Transverse colon (tissue), 4 donors: ENCODE data around the gene MAN1B1. TPM values are rescaled to one million over a fixed set of nuclear protein-coding genes. Genes with fewer than 3 reads are reported as not detected.
A peak's percentile ranks its signal among the peaks of the same experiment; 100 is the strongest.

Experiments used
- DNase-seq: peaks from one replicate; pipeline ENCODE4 v3.0.0-alpha.2; 2019
- H3K27ac ChIP-seq, 4 donors: fragments of 200-600 bp; sonication (generic); 2 replicates each; pipeline ENCODE4 v1.5.1; 2016 to 2018; ENCODE audit warnings: inconsistent platforms in 4 of 4
- H3K27me3 ChIP-seq: fragments of 200-600 bp; sonication (generic); 2 replicates; pipeline ENCODE4 v1.5.1; 2017; ENCODE audit warnings: inconsistent platforms
- H3K36me3 ChIP-seq, 4 donors: fragments of 200-600 bp; sonication (generic); 2 replicates each; pipeline ENCODE4 v1.5.1; 2017 to 2019; ENCODE audit warnings: inconsistent platforms in 4 of 4
- H3K4me1 ChIP-seq, 4 donors: fragments of 200-600 bp; sonication (generic); 2 replicates each; pipeline ENCODE4 v1.5.1; 2017 to 2020; ENCODE audit warnings: inconsistent platforms in 4 of 4
- H3K4me3 ChIP-seq, 4 donors: fragments of 200-600 bp; sonication (generic); 1 replicate in 1 of 4; 2 replicates in 3 of 4; pipeline versions ENCODE4 v1.5.1 to v1.6.1; 2017 to 2019; ENCODE audit warnings: inconsistent platforms in 4 of 4
- H3K9me3 ChIP-seq, 2 donors: fragments of 200-600 bp; sonication (generic); 2 replicates each; pipeline ENCODE4 v1.5.1; 2017 to 2019; ENCODE audit warnings: inconsistent platforms in 2 of 2
- EP300 ChIP-seq: sonication (generic); formaldehyde crosslinking; IDR thresholded peaks from one replicate; pipeline ENCODE4 v1.6.1; 2017; ENCODE audit warnings: antibody characterized with exemption, low read depth
- POLR2A ChIP-seq: fragments of 450-650 bp; IDR thresholded peaks from one replicate; pipeline ENCODE4 v1.6.1; 2016; ENCODE audit warnings: antibody characterized with exemption, mild to moderate bottlenecking, moderate library complexity
- POLR2AphosphoS5 ChIP-seq, 3 donors: sonication (generic); formaldehyde crosslinking; IDR thresholded peaks; one replicate each; pipeline ENCODE4 v1.6.1; 2016; ENCODE audit warnings: antibody characterized with exemption in 3 of 3
- WGBS, 2 donors: methylation state at CpG; one replicate each; pipeline ENCODE4 v1.1.5; 2018; ENCODE audit warnings: low coverage in 1 of 2; 5-methylcytosine and 5-hydroxymethylcytosine counted together
- in situ Hi-C, 4 donors: fragments of 200-750 bp; cut with MboI; loops; one replicate each; pipeline versions ENCODE4 v1.15.0 to v1.15.1; 2017; ENCODE audit warnings: low sequenced_read_pairs in 3 of 4, low pct_ligation_motif_present in 1 of 4, low pct_unique_long_range_greater_than_20kb in 1 of 4
- intact Hi-C: fragments of 100-400 bp; cut with DNase I; formaldehyde crosslinking; loops from one replicate; pipeline ENCODE4 v1.15.1; 2023; ENCODE audit warnings: low total_unique reads
- total RNA-seq, 4 donors: library from RNA; depleted of rRNA; stranded (reverse); fragments of >200 nt; gene quantifications; one replicate each; pipeline ENCODE4 v1.1.0, GENCODE V29; 2016
- TF ChIP-seq, protein P1 (sequence below), 5 experiments: fragments of 200-600 bp in 3 of 5; fragments of 450-650 bp in 2 of 5; sonication (generic) in 3 of 5; IDR thresholded peaks; 1 replicate in 2 of 5; 2 replicates in 3 of 5; pipeline ENCODE4 v1.5.1; 2016 to 2017; ENCODE audit warnings: antibody characterized with exemption in 5 of 5, inconsistent platforms in 3 of 5, mild to moderate bottlenecking in 2 of 5, moderate library complexity in 1 of 5

The MAN1B1 gene
- total RNA-seq, 4 donors from 2014 or later = 56.5 to 106 (median 70.0) TPM

- in situ Hi-C loops (no loop called here), intact Hi-C loops (no loop called here)
- Histone ChIP-seq H3K9me3 (no peaks in the 10 kb centered on the region), H3K27me3 (peaks cover 38% of the 10 kb centered on the region), H3K4me1 (peaks cover 26 to 59% (median 47%) of the 10 kb centered on the region in 4 donors), H3K36me3 (no peaks in the 10 kb centered on the region), H3K4me3 (peak within 1 kb of the TSS in 3 of 4 donors; percentile 34 to 55 (median 51)), H3K27ac (peak within 1 kb of the TSS; percentile 80 to 89 (median 86))
- WGBS, 2 donors = 27% methylated on average over 44 of the region's 90 CpGs; no CpG with 5 or more reads in 1 of the 2 donors
- peak; percentile 78 for TF ChIP-seq POLR2A
- TF ChIP-seq POLR2AphosphoS5 (IDR thresholded peaks at IDR 0.05) = peak; percentile 72 to 89 (median 82)
- no peak for TF ChIP-seq EP300
- DNase-seq = peak; percentile 87
Measured at GRCh38 chr9:137053944-137054931, 32.5 kb upstream of the MAN1B1 start, which contains the start of gene ENTPD2. Gene ENTPD2, minus strand, starts transcription at chr9:137054061. Its CDS starts 64 bp downstream, at chr9:137053997.

DNA sequence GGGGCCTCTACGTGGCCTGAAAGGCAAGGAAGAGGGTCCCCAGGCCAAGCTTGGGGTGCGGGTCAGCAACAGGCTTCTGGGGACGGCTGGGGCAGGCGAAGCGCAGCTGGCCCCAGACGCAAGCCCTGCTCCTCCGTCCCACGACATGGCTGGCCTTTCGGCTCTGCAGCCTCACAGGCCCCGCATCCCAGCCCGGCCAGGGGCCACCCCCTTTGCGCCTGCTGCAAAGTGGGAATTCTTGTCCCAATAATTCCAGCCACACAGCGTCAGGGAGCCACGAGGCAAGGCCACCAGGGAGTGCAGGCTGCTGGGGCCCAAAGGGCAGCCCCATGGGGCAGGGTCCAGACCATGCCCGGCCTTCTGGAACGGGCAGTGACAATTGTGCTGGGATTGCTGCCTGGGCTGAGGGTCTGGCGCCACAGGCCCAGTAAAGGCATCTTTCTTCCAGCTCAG lies 31.8 kb upstream of the MAN1B1 start:
- peak overlapping the region in 2 of 4 donors; percentile 51 to 55 for H3K4me3 ChIP-seq
- 56% methylated on average over 11 of the region's 17 CpGs; no CpG with 5 or more reads in 1 of the 2 donors for WGBS, 2 donors
- TF ChIP-seq, protein P1, sequence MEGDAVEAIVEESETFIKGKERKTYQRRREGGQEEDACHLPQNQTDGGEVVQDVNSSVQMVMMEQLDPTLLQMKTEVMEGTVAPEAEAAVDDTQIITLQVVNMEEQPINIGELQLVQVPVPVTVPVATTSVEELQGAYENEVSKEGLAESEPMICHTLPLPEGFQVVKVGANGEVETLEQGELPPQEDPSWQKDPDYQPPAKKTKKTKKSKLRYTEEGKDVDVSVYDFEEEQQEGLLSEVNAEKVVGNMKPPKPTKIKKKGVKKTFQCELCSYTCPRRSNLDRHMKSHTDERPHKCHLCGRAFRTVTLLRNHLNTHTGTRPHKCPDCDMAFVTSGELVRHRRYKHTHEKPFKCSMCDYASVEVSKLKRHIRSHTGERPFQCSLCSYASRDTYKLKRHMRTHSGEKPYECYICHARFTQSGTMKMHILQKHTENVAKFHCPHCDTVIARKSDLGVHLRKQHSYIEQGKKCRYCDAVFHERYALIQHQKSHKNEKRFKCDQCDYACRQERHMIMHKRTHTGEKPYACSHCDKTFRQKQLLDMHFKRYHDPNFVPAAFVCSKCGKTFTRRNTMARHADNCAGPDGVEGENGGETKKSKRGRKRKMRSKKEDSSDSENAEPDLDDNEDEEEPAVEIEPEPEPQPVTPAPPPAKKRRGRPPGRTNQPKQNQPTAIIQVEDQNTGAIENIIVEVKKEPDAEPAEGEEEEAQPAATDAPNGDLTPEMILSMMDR (IDR thresholded peaks at IDR 0.05) = no peak
- TF ChIP-seq POLR2A (no peak), POLR2AphosphoS5 (IDR thresholded peaks at IDR 0.05) (no peak), EP300 (no peak)
- in situ Hi-C loops = no loop called here
- no peak for DNase-seq
- H3K36me3 ChIP-seq = no peaks in the 10 kb centered on the region
- H3K9me3 ChIP-seq = no peaks in the 10 kb centered on the region
- peak overlapping the region; percentile 80 to 89 (median 86) for H3K27ac ChIP-seq
- H3K4me1 ChIP-seq = peaks cover 26 to 59% (median 47%) of the 10 kb centered on the region in 4 donors
- intact Hi-C loops = no loop called here
- H3K27me3 ChIP-seq = peaks cover 31% of the 10 kb centered on the region

GRCh38 chr9:137055385-137056364 lies 31.1 kb upstream of the MAN1B1 start:
- Histone ChIP-seq H3K9me3 (no peaks in the 10 kb centered on the region), H3K4me1 (peaks cover 26 to 59% (median 47%) of the 10 kb centered on the region in 4 donors), H3K4me3 (peak overlapping the region in 1 of 4 donors; percentile 22), H3K36me3 (no peaks in the 10 kb centered on the region), H3K27me3 (peaks cover 31% of the 10 kb centered on the region), H3K27ac (peak overlapping the region; percentile 80 to 89 (median 86))
- no peak for TF ChIP-seq EP300
- TF ChIP-seq POLR2AphosphoS5 (IDR thresholded peaks at IDR 0.05) = peak; percentile 15 to 71 (median 46)
- peak; percentile 94 for DNase-seq
- WGBS, 2 donors = 40 to 43% methylated on average over 1 to 25 of the region's 28 CpGs
- intact Hi-C loops (no loop called here), in situ Hi-C loops (no loop called here)

GRCh38 chr9:137056739-137057415 lies 29.9 kb upstream of the MAN1B1 start:
- 54 to 78% methylated on average over 3 to 17 of the region's 17 CpGs for WGBS, 2 donors
- Histone ChIP-seq H3K27ac (peak overlapping the region in 1 of 4 donors; percentile 89), H3K9me3 (no peaks in the 10 kb centered on the region), H3K4me1 (peaks cover 26 to 59% (median 47%) of the 10 kb centered on the region in 4 donors), H3K4me3 (no peak overlapping the region), H3K36me3 (no peaks in the 10 kb centered on the region), H3K27me3 (peaks cover 24% of the 10 kb centered on the region)
- peak; percentile 50 for DNase-seq
- intact Hi-C loops (no loop called here), in situ Hi-C loops (no loop called here)
- TF ChIP-seq POLR2A (no peak), POLR2AphosphoS5 (IDR thresholded peaks at IDR 0.05) (peak in 2 of 3 donors; percentile 32 to 41)
